Panc1 (cell line): ENCODE measurements around the gene GTF3C5. TPM values are rescaled to one million over a fixed set of nuclear protein-coding genes. Genes with fewer than 3 reads are reported as not detected.

ENCODE experiments used
- ATAC-seq: fragments of 200-7000 bp; cut with Tn5 transposase; 2 replicates; pipeline ENCODE4 v1.9.1; 2020; ENCODE audit warnings: mild to moderate bottlenecking, moderate library complexity
- BruUV-seq: library from RNA; stranded (reverse); fragments of 400-500 nt; replicated peaks from 2 replicates; lab custom pipeline; 2021; lab: Mats Ljungman, UMichigan
- CTCF ChIA-PET: fragments of 300-600 bp; sonication (Branson Sonifier 250); formaldehyde crosslinking; loops from one replicate; lab custom pipeline; 2022; ENCODE audit warnings: antibody characterized with exemption; lab: Charles Lee
- POLR2A ChIA-PET: fragments of 300-600 bp; sonication (Branson Sonifier 250); formaldehyde crosslinking; loops from one replicate; lab custom pipeline; 2022; ENCODE audit warnings: antibody characterized with exemption; lab: Charles Lee
- DNase-seq: peaks from one replicate; pipeline ENCODE4 v3.0.0-alpha.2; 2010; ENCODE audit warnings: low read depth, low spot score
- H3K27ac ChIP-seq: 2 replicates; pipeline ENCODE4 v1.5.1; 2011; ENCODE audit warnings: mild to moderate bottlenecking, low read length, inconsistent platforms
- H3K27me3 ChIP-seq: fragments of 200-500 bp; sonication (Bioruptor generic); 2 replicates; pipeline ENCODE4 v1.6.0; 2014; ENCODE audit warnings: low read length, inconsistent platforms; ENCODE audit not compliant: control insufficient read depth, insufficient read depth
- H3K36me3 ChIP-seq: fragments of 200-500 bp; sonication (Bioruptor generic); 2 replicates; pipeline ENCODE4 v1.5.1; 2014; ENCODE audit warnings: inconsistent platforms, mild to moderate bottlenecking, low read length, moderate library complexity; ENCODE audit not compliant: control insufficient read depth, insufficient read depth
- H3K4me1 ChIP-seq: 2 replicates; pipeline ENCODE4 v1.5.1; 2011; ENCODE audit warnings: inconsistent platforms, mild to moderate bottlenecking, low read length, moderate library complexity; ENCODE audit not compliant: control insufficient read depth, insufficient read depth
- H3K4me3 ChIP-seq, 2 experiments: 2 replicates each; pipeline ENCODE4 v1.5.1; 2011 to 2012; ENCODE audit warnings: low read depth in 2 of 2, low read length in 2 of 2, mild to moderate bottlenecking in 2 of 2, inconsistent platforms in 1 of 2, moderate library complexity in 1 of 2
- H3K9me3 ChIP-seq: fragments of 200-500 bp; sonication (Bioruptor generic); 2 replicates; pipeline ENCODE4 v1.5.1; 2014; ENCODE audit warnings: low read depth, mild to moderate bottlenecking, inconsistent platforms, low read length, moderate library complexity; ENCODE audit not compliant: control insufficient read depth, insufficient read depth
- POLR2AphosphoS5 ChIP-seq: IDR thresholded peaks from 2 replicates; pipeline ENCODE4 v1.6.1; 2012; ENCODE audit warnings: mild to moderate bottlenecking, low read depth, low read length, moderate library complexity
- SIN3A ChIP-seq: IDR thresholded peaks from 2 replicates; pipeline ENCODE4 v1.6.1; 2012; ENCODE audit warnings: low read depth, mild to moderate bottlenecking, low read length, moderate library complexity, borderline replicate concordance; ENCODE audit not compliant: insufficient read depth
- TCF7L2 ChIP-seq: IDR thresholded peaks from 2 replicates; pipeline ENCODE4 v1.6.1; 2011; ENCODE audit warnings: mild to moderate bottlenecking, low read depth, low read length, inconsistent platforms
- in situ Hi-C: cut with HindIII; loops from 2 replicates; pipeline ENCODE4 v1.10.0; 2016; ENCODE audit warnings: low sequenced_read_pairs, low pct_unique_long_range_greater_than_20kb
- intact Hi-C: fragments of 100-400 bp; cut with micrococcal nuclease; formaldehyde crosslinking; loops from one replicate; pipeline ENCODE4 v1.10.0; 2022; ENCODE audit not compliant: unreplicated experiment
- total RNA-seq: library from RNA; stranded (reverse); gene quantifications from one replicate; pipeline ENCODE4 v1.2.1, GENCODE V29; 2021; ENCODE audit not compliant: unreplicated experiment
- TF ChIP-seq, protein P1 (sequence below), 2 experiments: IDR thresholded peaks; 2 replicates each; pipeline ENCODE4 v1.6.1; 2011 to 2012; ENCODE audit warnings: low read depth in 2 of 2, control low read depth in 1 of 2, low read length in 1 of 2, mild to moderate bottlenecking in 1 of 2, moderate library complexity in 1 of 2; ENCODE audit not compliant: insufficient read depth in 1 of 2
- TF ChIP-seq, protein P2 (sequence below): fragments of 450-650 bp; IDR thresholded peaks from 2 replicates; pipeline ENCODE4 v1.5.1; 2017; ENCODE audit warnings: mild to moderate bottlenecking

Gene GTF3C5
- total RNA-seq, 1 experiment from 2014 or later = 47.7 TPM

DNA sequence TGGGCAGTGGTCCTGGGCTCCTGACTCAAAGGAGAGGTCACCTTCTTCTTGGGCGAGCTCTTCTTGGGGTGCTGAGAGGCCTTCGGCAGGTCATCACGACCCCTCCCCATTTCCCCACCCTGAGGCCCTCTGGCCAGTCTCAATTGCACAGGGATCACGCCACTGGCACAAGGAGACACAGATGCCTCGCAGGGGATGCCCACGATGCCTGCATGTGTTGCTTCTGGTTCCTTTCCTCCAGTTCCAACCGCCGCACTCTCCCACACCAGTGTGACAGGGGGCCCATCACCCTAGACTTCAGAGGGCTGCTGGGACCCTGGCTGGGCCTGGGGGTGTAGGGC is 32.3 kb downstream of the GTF3C5 start:
- ATAC-seq (no peak), DNase-seq (no peak)
- ChIA-PET POLR2A (no interaction called here), CTCF (no interaction called here)
- H3K27ac ChIP-seq = no peak overlapping the region
- in situ Hi-C loops = no loop called here
- no peaks in the 10 kb centered on the region for H3K4me1 ChIP-seq
- no peaks in the 10 kb centered on the region for H3K36me3 ChIP-seq
- no peaks in the 10 kb centered on the region for H3K27me3 ChIP-seq
- H3K9me3 ChIP-seq = no peaks in the 10 kb centered on the region
- TF ChIP-seq, protein P1, sequence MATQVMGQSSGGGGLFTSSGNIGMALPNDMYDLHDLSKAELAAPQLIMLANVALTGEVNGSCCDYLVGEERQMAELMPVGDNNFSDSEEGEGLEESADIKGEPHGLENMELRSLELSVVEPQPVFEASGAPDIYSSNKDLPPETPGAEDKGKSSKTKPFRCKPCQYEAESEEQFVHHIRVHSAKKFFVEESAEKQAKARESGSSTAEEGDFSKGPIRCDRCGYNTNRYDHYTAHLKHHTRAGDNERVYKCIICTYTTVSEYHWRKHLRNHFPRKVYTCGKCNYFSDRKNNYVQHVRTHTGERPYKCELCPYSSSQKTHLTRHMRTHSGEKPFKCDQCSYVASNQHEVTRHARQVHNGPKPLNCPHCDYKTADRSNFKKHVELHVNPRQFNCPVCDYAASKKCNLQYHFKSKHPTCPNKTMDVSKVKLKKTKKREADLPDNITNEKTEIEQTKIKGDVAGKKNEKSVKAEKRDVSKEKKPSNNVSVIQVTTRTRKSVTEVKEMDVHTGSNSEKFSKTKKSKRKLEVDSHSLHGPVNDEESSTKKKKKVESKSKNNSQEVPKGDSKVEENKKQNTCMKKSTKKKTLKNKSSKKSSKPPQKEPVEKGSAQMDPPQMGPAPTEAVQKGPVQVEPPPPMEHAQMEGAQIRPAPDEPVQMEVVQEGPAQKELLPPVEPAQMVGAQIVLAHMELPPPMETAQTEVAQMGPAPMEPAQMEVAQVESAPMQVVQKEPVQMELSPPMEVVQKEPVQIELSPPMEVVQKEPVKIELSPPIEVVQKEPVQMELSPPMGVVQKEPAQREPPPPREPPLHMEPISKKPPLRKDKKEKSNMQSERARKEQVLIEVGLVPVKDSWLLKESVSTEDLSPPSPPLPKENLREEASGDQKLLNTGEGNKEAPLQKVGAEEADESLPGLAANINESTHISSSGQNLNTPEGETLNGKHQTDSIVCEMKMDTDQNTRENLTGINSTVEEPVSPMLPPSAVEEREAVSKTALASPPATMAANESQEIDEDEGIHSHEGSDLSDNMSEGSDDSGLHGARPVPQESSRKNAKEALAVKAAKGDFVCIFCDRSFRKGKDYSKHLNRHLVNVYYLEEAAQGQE (IDR thresholded peaks at IDR 0.05; ENCODE audit: insufficient read depth in 1 of 2, low read depth in 2 of 2, low read length in 1 of 2) = no peak
- TF ChIP-seq, protein P2, sequence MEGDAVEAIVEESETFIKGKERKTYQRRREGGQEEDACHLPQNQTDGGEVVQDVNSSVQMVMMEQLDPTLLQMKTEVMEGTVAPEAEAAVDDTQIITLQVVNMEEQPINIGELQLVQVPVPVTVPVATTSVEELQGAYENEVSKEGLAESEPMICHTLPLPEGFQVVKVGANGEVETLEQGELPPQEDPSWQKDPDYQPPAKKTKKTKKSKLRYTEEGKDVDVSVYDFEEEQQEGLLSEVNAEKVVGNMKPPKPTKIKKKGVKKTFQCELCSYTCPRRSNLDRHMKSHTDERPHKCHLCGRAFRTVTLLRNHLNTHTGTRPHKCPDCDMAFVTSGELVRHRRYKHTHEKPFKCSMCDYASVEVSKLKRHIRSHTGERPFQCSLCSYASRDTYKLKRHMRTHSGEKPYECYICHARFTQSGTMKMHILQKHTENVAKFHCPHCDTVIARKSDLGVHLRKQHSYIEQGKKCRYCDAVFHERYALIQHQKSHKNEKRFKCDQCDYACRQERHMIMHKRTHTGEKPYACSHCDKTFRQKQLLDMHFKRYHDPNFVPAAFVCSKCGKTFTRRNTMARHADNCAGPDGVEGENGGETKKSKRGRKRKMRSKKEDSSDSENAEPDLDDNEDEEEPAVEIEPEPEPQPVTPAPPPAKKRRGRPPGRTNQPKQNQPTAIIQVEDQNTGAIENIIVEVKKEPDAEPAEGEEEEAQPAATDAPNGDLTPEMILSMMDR = no peak
- no peak for TF ChIP-seq POLR2AphosphoS5
- TF ChIP-seq SIN3A = no peak
- no peak for TF ChIP-seq TCF7L2
- BruUV-seq = no TSS peak
- intact Hi-C loops = no loop called here
- no peak overlapping the region for H3K4me3 ChIP-seq

DNA sequence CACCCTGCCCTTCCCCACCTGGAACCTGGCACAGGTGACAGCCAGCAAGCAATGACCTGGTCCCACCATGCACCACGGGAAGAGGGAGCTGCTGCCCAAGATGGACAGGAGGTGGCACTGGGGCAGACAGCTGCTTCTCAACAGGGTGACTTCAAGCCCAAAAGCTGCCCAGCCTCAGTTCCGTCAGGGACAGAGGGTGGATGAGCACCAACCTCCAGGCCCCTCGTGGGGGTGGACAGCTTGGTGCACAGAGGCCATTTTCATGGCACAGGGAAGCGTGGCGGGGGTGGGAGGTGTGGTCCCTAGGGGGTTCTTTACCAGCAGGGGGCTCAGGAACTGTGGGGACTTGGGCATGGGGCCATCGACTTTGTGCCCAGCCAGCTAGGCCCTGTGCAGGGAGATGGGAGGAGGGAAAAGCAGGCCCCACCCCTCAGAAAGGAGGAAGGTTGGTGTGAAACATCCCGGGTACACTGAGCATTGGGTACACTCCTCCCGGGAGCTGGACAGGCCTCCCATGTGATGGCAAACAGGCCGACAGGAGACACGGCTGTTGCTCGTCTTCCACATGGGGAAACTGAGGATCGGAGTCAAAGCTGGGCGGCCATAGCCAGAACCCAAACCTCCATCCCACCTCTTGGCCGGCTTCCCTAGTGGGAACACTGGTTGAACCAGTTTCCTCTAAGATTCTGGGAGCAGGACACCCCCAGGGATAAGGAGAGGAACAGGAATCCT is 32.9 kb downstream of the GTF3C5 start:
- DNase-seq = no peak
- no peaks in the 10 kb centered on the region for H3K9me3 ChIP-seq
- TF ChIP-seq, protein P1 (IDR thresholded peaks at IDR 0.05; ENCODE audit: insufficient read depth in 1 of 2, low read depth in 2 of 2, low read length in 1 of 2) = no peak
- TF ChIP-seq, protein P2 = no peak
- TF ChIP-seq TCF7L2 (no peak), POLR2AphosphoS5 (no peak), SIN3A (no peak)
- no peaks in the 10 kb centered on the region for H3K36me3 ChIP-seq
- no peak for ATAC-seq
- ChIA-PET CTCF (no interaction called here), POLR2A (no interaction called here)
- no peaks in the 10 kb centered on the region for H3K4me1 ChIP-seq
- no TSS peak for BruUV-seq
- no peaks in the 10 kb centered on the region for H3K27me3 ChIP-seq
- H3K27ac ChIP-seq = no peak overlapping the region
- H3K4me3 ChIP-seq = no peak overlapping the region
- in situ Hi-C loops (no loop called here), intact Hi-C loops (no loop called here)
